Measurements from ENCODE around the gene GOLGA6L10. TPM values are rescaled to one million over a fixed set of nuclear protein-coding genes. Genes with fewer than 3 reads are reported as not detected.
"Not testable (repeated sequence)": the region's sequence is repeated elsewhere in the genome, so short reads cannot be mapped to it uniquely, and the experiment has no call there.

Gene GOLGA6L10
- total RNA-seq, 1 donor from 2014 or later = 3.6 TPM

- H3K4me1 Mint-ChIP-seq = peaks cover 6% of the 10 kb centered on the region
- H3K4me3 Mint-ChIP-seq = no peak overlapping the region
- no peak for TF ChIP-seq CTCF (conservative IDR thresholded peaks at IDR 0.05)
- H3K27me3 Mint-ChIP-seq (ENCODE audit: low read depth) = peaks cover 4% of the 10 kb centered on the region
- no peaks in the 10 kb centered on the region for H3K36me3 Mint-ChIP-seq (ENCODE audit: low read depth)
- no peak overlapping the region for H3K27ac Mint-ChIP-seq (ENCODE audit: unreplicated experiment)
- DNase-seq (ENCODE audit: low read depth, low spot score) = no peak
- peaks cover 3% of the 10 kb centered on the region for H3K9me3 Mint-ChIP-seq
These were observed 43.6 kb downstream of the GOLGA6L10 start for GRCh38 chr15:82305621-82306048.

DNA sequence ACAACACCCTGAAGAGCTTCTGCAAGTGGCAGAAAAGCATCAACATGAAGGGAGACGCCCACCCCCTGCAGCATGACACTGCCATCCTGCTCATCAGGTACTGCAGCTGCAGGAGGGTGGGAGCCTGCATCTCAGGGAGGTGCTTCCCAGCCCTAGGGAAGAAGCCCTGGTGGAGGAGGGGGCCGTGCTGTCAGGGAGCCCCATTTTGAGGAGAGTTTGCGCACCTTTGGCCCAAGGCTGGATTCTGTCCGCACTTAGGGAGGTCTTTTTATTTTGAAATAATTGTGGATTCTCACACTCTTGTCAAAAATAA, 44.5 kb downstream of the GOLGA6L10 start:
- no peak for DNase-seq (ENCODE audit: low read depth, low spot score)
- Mint-ChIP-seq H3K9me3 (no peaks in the 10 kb centered on the region), H3K4me3 (no peak overlapping the region), H3K27ac (ENCODE audit: unreplicated experiment) (no peak overlapping the region), H3K4me1 (peaks cover 6% of the 10 kb centered on the region), H3K27me3 (ENCODE audit: low read depth) (no peaks in the 10 kb centered on the region), H3K36me3 (ENCODE audit: low read depth) (no peaks in the 10 kb centered on the region)
- TF ChIP-seq CTCF (conservative IDR thresholded peaks at IDR 0.05) = no peak

GRCh38 chr15:82303956-82304777, 45.1 kb downstream of the GOLGA6L10 start:
- H3K4me3 Mint-ChIP-seq = no peak overlapping the region

DNA sequence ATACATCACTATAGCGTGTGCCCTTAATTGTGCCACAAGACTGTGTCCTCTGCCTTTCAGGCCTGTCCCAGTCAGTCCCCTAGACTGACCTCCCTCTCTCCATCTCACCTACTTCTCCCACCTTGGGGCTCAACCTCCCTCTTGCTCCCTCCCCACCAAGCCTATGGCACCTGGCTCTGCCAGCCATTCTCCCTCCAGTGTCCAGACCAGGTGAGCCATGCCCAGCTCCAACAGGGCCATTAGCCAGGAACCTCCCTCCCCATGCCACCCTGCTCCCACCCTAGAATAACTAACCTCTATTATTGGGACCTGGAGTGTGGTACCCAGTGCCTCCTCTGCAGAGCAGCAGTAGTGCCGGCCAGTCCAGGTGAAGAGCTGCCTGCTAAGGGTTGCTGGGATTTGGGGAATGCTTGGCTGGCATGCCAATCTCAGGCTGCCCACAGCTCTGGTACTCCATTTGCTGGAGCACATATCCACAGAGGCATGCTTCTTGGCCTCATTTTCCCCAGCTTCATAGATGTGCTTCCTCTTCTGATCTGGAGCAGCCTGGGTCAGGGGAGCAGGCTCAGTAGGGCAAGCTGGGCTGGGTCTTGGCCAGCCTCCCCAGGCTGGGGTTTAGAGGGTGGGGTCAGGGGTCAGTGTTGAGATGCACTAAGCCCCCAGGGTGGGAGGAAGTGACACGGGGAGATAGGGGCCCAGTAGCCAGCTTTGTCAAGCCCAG, 47.8 kb downstream of the GOLGA6L10 start:
- Mint-ChIP-seq H3K9me3 (no peaks in the 10 kb centered on the region), H3K27ac (ENCODE audit: unreplicated experiment) (no peak overlapping the region), H3K4me1 (peaks cover 6% of the 10 kb centered on the region), H3K4me3 (no peak overlapping the region), H3K36me3 (ENCODE audit: low read depth) (no peaks in the 10 kb centered on the region), H3K27me3 (ENCODE audit: low read depth) (no peaks in the 10 kb centered on the region)
- no peak for DNase-seq (ENCODE audit: low read depth, low spot score)
- TF ChIP-seq CTCF (conservative IDR thresholded peaks at IDR 0.05) = no peak

More at GRCh38 chr15:82303956-82304777, 45.1 kb downstream of the GOLGA6L10 start:
- Mint-ChIP-seq H3K27ac (ENCODE audit: unreplicated experiment) (no peak overlapping the region), H3K9me3 (no peaks in the 10 kb centered on the region), H3K4me1 (peaks cover 6% of the 10 kb centered on the region), H3K27me3 (ENCODE audit: low read depth) (no peaks in the 10 kb centered on the region), H3K36me3 (ENCODE audit: low read depth) (no peaks in the 10 kb centered on the region)
- no peak for TF ChIP-seq CTCF (conservative IDR thresholded peaks at IDR 0.05)
- no peak for DNase-seq (ENCODE audit: low read depth, low spot score)

DNA sequence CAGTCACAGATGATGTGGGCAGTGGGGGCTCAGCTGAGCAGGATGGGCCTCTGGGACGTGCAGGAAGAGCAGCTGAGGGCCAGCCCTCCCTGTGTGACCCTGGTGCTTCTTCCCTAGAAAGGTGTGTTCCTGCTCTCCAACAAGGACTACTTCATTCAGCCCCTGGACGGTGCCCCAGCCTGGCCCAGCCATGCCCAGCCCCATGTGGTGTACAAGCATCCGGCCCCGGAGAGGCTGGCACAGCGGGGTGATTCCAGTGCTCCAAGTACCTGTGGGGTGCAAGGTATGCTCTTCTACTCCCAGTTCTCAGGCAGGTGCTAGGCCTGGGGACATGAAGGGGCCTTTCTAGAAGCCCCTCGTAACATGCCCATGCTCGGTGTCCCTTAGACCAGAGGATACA, 48.4 kb downstream of the GOLGA6L10 start:
- no peaks in the 10 kb centered on the region for H3K27me3 Mint-ChIP-seq (ENCODE audit: low read depth)
- H3K4me3 Mint-ChIP-seq = no peak overlapping the region
- DNase-seq (ENCODE audit: low read depth, low spot score) = no peak
- H3K4me1 Mint-ChIP-seq = peaks cover 6% of the 10 kb centered on the region
- TF ChIP-seq CTCF (conservative IDR thresholded peaks at IDR 0.05) = no peak
- no peaks in the 10 kb centered on the region for H3K9me3 Mint-ChIP-seq
- H3K27ac Mint-ChIP-seq (ENCODE audit: unreplicated experiment) = no peak overlapping the region
- no peaks in the 10 kb centered on the region for H3K36me3 Mint-ChIP-seq (ENCODE audit: low read depth)

DNA sequence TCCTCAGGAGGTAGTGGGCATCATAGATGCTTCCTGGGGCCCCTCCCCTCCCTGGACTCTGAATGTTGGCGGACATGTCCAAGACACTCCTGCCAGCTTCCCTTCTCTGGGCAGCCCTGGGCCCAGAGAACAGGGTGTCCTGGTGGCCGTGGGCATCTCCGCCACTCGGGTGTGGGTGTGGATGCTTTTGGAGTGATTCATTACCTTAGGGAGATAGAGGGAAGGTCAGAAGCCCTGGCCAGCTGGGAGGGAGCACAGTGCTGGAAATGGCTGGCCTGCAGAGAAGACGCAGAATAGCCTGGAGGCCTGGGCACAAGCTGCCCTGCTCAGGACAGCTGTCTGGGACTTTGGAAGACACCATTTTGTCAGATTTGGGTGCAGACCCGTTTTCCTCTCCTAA, 48.9 kb downstream of the GOLGA6L10 start:
- H3K36me3 Mint-ChIP-seq (ENCODE audit: low read depth); H3K9me3 Mint-ChIP-seq; H3K4me3 Mint-ChIP-seq; H3K4me1 Mint-ChIP-seq; DNase-seq (ENCODE audit: low read depth, low spot score); H3K27ac Mint-ChIP-seq (ENCODE audit: unreplicated experiment); H3K27me3 Mint-ChIP-seq (ENCODE audit: low read depth): not testable (repeated sequence)

- H3K36me3 Mint-ChIP-seq (ENCODE audit: low read depth); H3K27ac Mint-ChIP-seq (ENCODE audit: unreplicated experiment): not testable (repeated sequence)
These were observed 49.8 kb downstream of the GOLGA6L10 start for GRCh38 chr15:82299511-82299914.

More at GRCh38 chr15:82299511-82299914, 49.8 kb downstream of the GOLGA6L10 start:
- not testable (repeated sequence) for H3K4me1 Mint-ChIP-seq; H3K27me3 Mint-ChIP-seq (ENCODE audit: low read depth); H3K4me3 Mint-ChIP-seq; DNase-seq (ENCODE audit: low read depth, low spot score); H3K9me3 Mint-ChIP-seq
